Stimulated activated CD4-positive, alpha-beta T cell treated with anti-CD3 and anti-CD28 coated beads, Interleukin-2, amount 100 ng/mL, for 4 hours (primary cell): ENCODE results near the gene ETDB.
A peak's percentile ranks its signal among the peaks of the same experiment; 100 is the strongest.
"Not testable (repeated sequence)": the region's sequence is repeated elsewhere in the genome, so short reads cannot be mapped to it uniquely, and the experiment has no call there.

Source experiments
- DNase-seq: peaks from one replicate; pipeline ENCODE4 v3.0.0-alpha.2; 2020; ENCODE audit warnings: low read depth

The ETDB gene

GRCh38 chrX:135120056-135120576 is at the start of gene ETDB:
TSS of gene ETDB (minus strand) at chrX:135120526. CDS start at chrX:135119261, 1,265 bp downstream.
- not testable (repeated sequence) for DNase-seq

- not testable (repeated sequence) for DNase-seq
Observed at GRCh38 chrX:135169534-135169933, 49.2 kb upstream of the ETDB start.

- DNase-seq, result no peak
Observed at GRCh38 chrX:135168486-135168885, 48.2 kb upstream of the ETDB start.

- not testable (repeated sequence) for DNase-seq
Observed at GRCh38 chrX:135154688-135155087, 34.4 kb upstream of the ETDB start.

DNA sequence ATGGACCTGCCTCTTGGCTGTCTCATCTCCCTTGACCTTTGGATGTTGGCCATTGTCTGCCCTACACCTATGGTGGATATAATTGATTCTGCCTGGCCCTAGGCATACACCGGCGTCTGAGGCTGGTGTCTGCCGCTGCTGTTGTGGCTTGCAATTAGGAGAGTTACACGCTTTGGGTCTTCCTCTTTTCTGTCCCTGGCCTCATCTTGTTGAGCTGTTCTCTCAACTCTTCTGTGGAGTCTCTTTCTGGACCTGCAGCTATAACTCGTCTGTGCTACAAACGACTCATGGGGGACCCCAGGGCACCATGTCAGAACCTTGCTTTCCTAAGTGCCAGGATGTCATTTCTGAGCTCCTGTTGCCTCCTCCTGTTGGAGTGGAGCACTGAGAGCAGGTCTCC is 5.8 kb upstream of the ETDB start:
- not testable (repeated sequence) for DNase-seq

GRCh38 chrX:135116064-135116463 is 4.3 kb downstream of the ETDB start:
- not testable (repeated sequence) for DNase-seq

GRCh38 chrX:135114392-135114791 is 5.9 kb downstream of the ETDB start:
- no peak for DNase-seq

DNA sequence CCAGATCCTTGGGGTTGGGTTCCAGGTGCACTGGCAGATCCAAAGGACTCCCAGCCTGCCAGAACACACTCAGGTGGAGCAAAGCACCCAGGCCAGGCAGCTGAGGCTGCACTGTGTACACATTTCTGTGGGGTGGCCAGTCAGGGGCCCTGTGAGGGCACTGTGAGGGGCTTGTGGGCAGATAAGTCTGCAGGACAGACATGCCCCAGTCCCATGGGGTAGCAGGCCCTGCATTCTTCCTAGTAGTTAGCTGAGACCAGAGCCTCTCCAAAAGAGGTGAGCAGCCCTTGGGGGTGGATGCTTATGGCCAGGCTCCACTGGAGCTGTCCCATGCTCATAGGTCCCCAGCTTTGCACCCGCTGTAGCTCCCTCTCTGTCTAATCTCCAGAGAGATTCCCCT is 7.6 kb downstream of the ETDB start:
- DNase-seq, result no peak

DNA sequence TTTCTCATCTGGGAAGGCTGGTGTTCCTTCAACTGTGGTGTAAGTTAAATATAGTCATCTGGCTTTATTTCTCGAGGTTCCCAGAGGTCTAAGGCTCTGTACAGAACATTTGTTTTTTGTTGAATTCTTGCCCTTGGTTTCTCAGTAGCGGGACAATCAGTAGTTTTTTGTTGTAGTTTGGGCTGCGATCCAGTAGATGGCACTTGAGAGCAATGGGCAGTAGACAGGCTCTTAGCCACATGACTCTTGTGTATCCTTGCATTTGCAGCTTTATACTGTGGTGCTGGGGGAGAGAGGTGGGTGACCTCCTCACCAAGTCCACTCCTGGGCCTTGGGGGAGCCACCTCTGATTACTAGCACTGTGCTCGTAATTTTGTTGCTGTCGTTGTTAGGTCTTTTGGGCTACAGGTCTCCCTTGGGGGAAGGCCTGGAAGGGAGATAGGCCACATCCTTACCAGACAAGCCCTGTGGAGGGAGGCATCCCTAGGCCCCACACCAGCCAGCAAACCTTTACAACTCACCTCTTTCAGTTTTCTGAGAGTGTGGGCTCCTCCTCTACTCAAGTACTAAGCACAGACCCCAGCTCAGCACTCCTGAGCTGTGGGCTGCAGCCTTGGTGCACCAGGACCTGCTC is 8.1 kb downstream of the ETDB start:
- DNase-seq, result no peak

DNA sequence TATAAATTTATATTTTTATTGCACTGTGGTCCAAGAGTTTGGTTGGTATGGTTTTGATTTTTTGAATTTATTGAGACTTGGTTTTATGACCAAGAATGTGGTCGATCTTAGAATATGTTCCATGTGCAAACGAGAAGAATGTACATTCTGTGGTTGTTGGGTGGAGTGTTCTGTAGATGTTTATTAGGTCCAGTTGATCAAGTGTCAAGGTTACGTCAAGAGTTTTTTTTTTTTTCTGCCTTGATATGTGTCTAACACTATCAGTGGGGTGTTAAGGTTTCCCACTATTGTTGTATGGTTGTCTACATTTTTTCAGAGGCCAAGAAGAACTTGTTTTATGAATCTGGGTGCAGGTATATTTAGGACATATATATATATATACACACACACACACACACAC is 10.8 kb downstream of the ETDB start:
- DNase-seq, result no peak

- DNase-seq, result no peak
Observed at GRCh38 chrX:135099493-135099783, 20.9 kb downstream of the ETDB start.

DNA sequence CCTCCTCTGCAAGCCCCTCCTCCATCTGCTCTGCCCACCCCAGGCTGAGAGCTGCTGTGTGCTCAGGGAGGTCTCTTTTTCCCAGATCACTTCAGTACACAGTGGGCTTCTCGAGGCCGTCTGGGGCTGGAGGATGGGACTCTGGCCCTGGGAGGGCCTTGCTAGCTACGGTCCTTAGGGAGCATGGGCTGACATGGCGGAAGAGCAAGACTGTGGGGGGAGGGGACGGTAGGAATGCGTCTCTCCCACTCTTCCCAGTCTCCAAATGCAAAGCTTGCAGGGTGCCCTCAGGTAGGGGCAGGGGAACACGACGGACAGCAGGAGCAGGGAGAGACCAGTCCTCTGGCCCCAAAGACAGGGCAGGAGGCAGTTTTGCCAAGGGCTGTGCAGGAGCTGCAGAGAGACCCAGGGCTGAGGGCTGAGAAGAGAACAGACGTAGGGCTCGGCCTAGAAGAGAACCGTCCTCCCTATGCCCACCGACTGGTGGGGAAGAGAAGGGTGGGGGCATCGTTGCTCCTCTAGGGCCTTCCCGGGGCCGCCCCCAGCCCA is 23.1 kb downstream of the ETDB start:
- not testable (repeated sequence) for DNase-seq

GRCh38 chrX:135095715-135096114 is 24.6 kb downstream of the ETDB start:
- DNase-seq, result no peak

- DNase-seq, result no peak
Observed at GRCh38 chrX:135094726-135095125, 25.6 kb downstream of the ETDB start.

DNA sequence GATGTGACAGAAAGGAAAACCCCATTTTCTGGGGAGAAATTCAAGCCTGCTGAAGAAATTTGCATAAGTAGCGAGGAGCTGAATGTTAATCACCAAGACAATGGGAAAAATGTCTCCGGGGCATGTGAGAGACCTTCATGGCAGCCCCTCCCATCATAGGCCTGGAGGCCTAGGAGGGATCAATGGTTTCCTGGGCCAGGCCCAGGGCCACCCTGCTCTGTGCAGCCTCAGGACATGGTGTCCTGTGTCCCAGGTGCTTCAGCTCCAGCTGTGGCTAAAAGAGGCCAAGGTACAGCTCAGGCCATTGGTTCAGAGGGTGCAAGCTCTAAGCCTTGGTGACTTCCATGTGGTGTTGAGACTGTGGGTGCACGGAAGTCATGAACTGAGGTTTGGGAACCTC is 31.2 kb downstream of the ETDB start:
- no peak for DNase-seq

DNA sequence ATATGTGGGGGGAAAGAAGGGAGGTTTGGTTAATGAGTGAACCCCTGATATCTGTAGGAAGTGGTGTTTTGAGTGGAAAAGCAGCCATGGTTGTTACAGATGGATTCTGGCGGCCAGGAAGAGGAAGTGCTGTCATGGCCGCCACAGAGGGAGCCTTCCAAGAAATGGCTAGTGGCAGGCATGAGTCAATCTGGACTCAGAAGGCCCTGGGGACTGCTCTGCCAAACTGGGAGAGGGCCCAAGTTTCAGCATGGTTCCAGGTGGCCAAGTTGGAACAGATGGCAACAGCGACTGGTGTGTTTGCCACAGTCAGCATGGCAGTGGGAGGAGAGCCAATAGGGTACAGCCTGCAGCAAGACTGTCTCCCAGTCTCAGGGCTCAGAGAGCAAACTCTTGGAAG is 32.5 kb downstream of the ETDB start:
- DNase-seq, result no peak

GRCh38 chrX:135086197-135086854 is 34.0 kb downstream of the ETDB start:
- DNase-seq, result peak; percentile 28

- DNase-seq, result no peak
Observed at GRCh38 chrX:135081693-135082404, 38.5 kb downstream of the ETDB start.
